ENCODE data around the gene ZIC1.

The ZIC1 gene

DNA sequence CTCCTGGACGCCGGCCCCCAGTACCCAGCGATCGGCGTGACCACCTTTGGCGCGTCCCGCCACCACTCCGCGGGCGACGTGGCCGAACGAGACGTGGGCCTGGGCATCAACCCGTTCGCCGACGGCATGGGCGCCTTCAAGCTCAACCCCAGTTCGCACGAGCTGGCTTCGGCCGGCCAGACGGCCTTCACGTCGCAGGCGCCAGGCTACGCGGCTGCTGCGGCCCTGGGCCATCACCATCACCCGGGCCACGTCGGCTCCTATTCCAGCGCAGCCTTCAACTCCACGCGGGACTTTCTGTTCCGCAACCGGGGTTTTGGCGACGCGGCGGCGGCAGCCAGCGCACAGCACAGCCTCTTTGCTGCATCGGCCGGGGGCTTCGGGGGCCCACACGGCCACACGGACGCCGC is 956 bp downstream of the ZIC1 start:
- H3K36me3 ChIP-seq (ENCODE audit: low read depth), result no peaks in the 10 kb centered on the region
- peaks cover 4% of the 10 kb centered on the region for H3K9me3 ChIP-seq (ENCODE audit: severe bottlenecking)
- no peaks in the 10 kb centered on the region for H3K4me1 ChIP-seq (ENCODE audit: insufficient read depth, poor library complexity, severe bottlenecking)
- ATAC-seq (ENCODE audit: low read depth) (no peak), DNase-seq (ENCODE audit: low spot score) (no peak)
- no peak overlapping the region for H3K27ac ChIP-seq (ENCODE audit: poor library complexity, severe bottlenecking)
- no peak overlapping the region for H3K4me3 ChIP-seq (ENCODE audit: severe bottlenecking)
- TF ChIP-seq, protein P1, sequence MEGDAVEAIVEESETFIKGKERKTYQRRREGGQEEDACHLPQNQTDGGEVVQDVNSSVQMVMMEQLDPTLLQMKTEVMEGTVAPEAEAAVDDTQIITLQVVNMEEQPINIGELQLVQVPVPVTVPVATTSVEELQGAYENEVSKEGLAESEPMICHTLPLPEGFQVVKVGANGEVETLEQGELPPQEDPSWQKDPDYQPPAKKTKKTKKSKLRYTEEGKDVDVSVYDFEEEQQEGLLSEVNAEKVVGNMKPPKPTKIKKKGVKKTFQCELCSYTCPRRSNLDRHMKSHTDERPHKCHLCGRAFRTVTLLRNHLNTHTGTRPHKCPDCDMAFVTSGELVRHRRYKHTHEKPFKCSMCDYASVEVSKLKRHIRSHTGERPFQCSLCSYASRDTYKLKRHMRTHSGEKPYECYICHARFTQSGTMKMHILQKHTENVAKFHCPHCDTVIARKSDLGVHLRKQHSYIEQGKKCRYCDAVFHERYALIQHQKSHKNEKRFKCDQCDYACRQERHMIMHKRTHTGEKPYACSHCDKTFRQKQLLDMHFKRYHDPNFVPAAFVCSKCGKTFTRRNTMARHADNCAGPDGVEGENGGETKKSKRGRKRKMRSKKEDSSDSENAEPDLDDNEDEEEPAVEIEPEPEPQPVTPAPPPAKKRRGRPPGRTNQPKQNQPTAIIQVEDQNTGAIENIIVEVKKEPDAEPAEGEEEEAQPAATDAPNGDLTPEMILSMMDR (IDR thresholded peaks at IDR 0.05; ENCODE audit: poor library complexity, severe bottlenecking), result no peak
- peaks cover 99% of the 10 kb centered on the region for H3K27me3 ChIP-seq (ENCODE audit: insufficient read depth, poor library complexity, severe bottlenecking)

DNA sequence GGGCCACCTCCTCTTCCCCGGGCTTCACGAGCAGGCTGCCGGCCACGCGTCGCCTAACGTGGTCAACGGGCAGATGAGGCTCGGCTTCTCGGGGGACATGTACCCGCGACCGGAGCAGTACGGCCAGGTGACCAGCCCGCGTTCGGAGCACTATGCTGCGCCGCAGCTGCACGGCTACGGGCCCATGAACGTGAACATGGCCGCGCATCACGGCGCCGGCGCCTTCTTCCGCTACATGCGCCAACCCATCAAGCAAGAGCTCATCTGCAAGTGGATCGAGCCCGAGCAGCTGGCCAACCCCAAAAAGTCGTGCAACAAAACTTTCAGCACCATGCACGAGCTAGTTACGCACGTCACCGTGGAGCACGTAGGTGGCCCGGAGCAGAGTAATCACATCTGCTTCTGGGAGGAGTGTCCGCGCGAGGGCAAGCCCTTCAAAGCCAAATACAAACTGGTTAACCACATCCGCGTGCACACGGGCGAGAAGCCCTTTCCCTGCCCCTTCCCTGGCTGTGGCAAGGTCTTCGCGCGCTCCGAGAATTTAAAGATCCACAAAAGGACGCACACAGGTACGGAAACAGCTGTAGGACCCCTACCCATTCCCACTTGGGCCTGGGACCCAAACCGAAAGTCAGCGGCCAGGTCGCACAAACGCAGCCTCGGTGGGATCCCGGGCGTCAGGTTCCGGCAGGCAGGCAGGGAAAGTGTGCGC is 1.5 kb downstream of the ZIC1 start:
- no peak for DNase-seq (ENCODE audit: low spot score)
- TF ChIP-seq, protein P1 (IDR thresholded peaks at IDR 0.05; ENCODE audit: poor library complexity, severe bottlenecking), result no peak
- ATAC-seq (ENCODE audit: low read depth), result peak; percentile 27; the same call in 1 of the 3 replicates

DNA sequence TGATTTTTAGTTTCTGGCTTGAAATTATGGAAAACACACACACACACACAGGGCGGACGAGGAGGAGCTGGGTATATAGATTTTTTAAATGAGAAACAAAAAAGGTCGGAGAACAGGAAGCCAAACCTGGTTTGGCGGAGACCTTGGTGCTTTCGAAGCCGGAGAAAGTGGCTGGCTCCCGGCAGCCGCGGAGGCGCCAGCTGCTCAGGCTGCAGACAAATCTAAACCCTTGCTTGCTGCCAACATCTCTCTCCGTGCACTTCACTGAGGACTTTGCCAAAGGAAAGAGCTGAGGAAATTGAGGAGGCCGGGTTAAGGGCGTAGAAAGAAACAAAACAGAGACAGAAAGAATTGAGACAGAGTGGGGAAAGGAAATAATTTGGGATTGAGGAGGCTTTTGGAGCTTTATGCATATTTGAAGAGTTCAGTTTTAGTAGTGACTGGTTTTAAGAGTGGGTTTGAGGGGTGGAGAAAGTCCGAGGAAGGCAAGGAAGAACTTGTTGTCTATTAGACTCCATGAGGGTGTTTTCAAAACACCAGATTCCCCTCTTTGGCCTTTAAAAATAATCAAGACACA is 2.2 kb downstream of the ZIC1 start:
- Histone ChIP-seq H3K27me3 (ENCODE audit: insufficient read depth, poor library complexity, severe bottlenecking) (peaks cover 99% of the 10 kb centered on the region), H3K36me3 (ENCODE audit: low read depth) (no peaks in the 10 kb centered on the region), H3K27ac (ENCODE audit: poor library complexity, severe bottlenecking) (no peak overlapping the region), H3K4me1 (ENCODE audit: insufficient read depth, poor library complexity, severe bottlenecking) (no peaks in the 10 kb centered on the region), H3K9me3 (ENCODE audit: severe bottlenecking) (peaks cover 4% of the 10 kb centered on the region), H3K4me3 (ENCODE audit: severe bottlenecking) (no peak overlapping the region)
- DNase-seq (ENCODE audit: low spot score) (no peak), ATAC-seq (ENCODE audit: low read depth) (0 out of 3 replicates have a peak, but pooled peaks have one; percentile 31)
- TF ChIP-seq, protein P1 (IDR thresholded peaks at IDR 0.05; ENCODE audit: poor library complexity, severe bottlenecking), result no peak

More for the DNA sequence above, 1.5 kb downstream of the ZIC1 start:
- Histone ChIP-seq H3K4me1 (ENCODE audit: insufficient read depth, poor library complexity, severe bottlenecking) (no peaks in the 10 kb centered on the region), H3K27me3 (ENCODE audit: insufficient read depth, poor library complexity, severe bottlenecking) (peaks cover 99% of the 10 kb centered on the region), H3K27ac (ENCODE audit: poor library complexity, severe bottlenecking) (no peak overlapping the region), H3K4me3 (ENCODE audit: severe bottlenecking) (no peak overlapping the region), H3K9me3 (ENCODE audit: severe bottlenecking) (peaks cover 4% of the 10 kb centered on the region), H3K36me3 (ENCODE audit: low read depth) (no peaks in the 10 kb centered on the region)

DNA sequence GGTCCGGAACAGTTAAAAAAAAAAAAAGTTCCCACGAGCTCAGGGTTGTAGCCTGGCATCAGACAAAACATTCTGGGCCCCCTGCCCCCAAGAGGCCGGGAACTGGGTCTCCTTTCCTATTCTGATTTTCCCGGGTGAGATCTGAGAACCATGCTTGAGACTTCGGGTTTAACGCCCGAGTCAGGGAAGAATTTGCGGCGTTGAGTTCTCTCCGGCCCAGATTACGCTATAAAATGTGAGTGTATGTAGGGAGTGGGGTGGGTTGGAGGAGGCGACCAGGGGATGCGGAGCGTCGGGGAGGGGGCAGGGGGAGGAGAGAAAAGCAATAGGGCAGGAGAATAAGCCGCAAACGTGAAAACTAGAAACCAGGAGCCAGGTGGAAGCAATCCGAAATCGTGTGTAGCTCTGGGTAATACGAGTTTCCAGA is 2.7 kb downstream of the ZIC1 start:
- ATAC-seq (ENCODE audit: low read depth), result no peak
- no peak overlapping the region for H3K27ac ChIP-seq (ENCODE audit: poor library complexity, severe bottlenecking)
- H3K9me3 ChIP-seq (ENCODE audit: severe bottlenecking), result peaks cover 4% of the 10 kb centered on the region
- H3K27me3 ChIP-seq (ENCODE audit: insufficient read depth, poor library complexity, severe bottlenecking), result peaks cover 99% of the 10 kb centered on the region
- TF ChIP-seq, protein P1 (IDR thresholded peaks at IDR 0.05; ENCODE audit: poor library complexity, severe bottlenecking), result no peak
- no peak overlapping the region for H3K4me3 ChIP-seq (ENCODE audit: severe bottlenecking)
- no peak for DNase-seq (ENCODE audit: low spot score)
- no peaks in the 10 kb centered on the region for H3K4me1 ChIP-seq (ENCODE audit: insufficient read depth, poor library complexity, severe bottlenecking)
- no peaks in the 10 kb centered on the region for H3K36me3 ChIP-seq (ENCODE audit: low read depth)

Data from RWPE2 (cell line).